Prostate gland (tissue), 2 donors: ENCODE measurements around the gene ZNF273.

Source experiments
- POLR2AphosphoS5 ChIP-seq: sonication (generic); formaldehyde crosslinking; IDR thresholded peaks from one replicate; pipeline ENCODE4 v1.6.1; 2017; ENCODE audit warnings: antibody characterized with exemption
- TF ChIP-seq, protein P1 (sequence below), 4 experiments: fragments of 200-600 bp in 2 of 4; fragments of 450-650 bp in 2 of 4; sonication (generic) in 2 of 4; IDR thresholded peaks; 1 replicate in 3 of 4; 2 replicates in 1 of 4; pipeline ENCODE4 v1.5.1; 2016 to 2019; ENCODE audit warnings: antibody characterized with exemption in 4 of 4, mild to moderate bottlenecking in 2 of 4, moderate library complexity in 2 of 4

DNA sequence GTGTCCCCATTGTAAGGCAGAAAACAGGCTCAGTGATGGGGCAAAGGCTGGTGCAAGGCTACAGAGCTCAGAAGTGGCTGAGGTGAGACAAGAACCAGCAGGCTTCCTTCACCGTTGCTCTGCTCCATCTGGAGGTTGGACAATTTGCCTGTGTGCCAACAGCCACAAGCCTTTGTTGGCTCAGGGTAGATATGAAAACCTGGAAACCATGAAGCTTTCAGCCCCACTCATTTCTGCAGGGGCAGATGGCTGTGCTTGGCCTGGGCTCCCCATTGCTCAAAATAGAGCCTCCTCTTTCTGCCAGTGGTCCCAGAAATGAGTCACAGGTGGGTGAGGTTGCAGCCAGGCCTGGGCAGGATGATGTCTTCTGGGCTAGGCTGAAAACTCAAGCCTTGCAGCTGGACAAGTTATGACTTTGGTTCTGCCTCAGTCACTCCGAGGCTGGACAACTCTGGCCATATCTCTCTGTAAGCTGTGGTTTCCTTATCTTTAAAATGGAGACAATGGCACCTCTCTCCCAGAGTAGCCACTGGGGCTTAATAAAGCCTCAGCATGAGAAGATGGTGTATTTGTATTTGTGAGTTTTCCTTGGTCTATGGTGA, 12.2 kb upstream of the ZNF273 start:
- TF ChIP-seq, protein P1, sequence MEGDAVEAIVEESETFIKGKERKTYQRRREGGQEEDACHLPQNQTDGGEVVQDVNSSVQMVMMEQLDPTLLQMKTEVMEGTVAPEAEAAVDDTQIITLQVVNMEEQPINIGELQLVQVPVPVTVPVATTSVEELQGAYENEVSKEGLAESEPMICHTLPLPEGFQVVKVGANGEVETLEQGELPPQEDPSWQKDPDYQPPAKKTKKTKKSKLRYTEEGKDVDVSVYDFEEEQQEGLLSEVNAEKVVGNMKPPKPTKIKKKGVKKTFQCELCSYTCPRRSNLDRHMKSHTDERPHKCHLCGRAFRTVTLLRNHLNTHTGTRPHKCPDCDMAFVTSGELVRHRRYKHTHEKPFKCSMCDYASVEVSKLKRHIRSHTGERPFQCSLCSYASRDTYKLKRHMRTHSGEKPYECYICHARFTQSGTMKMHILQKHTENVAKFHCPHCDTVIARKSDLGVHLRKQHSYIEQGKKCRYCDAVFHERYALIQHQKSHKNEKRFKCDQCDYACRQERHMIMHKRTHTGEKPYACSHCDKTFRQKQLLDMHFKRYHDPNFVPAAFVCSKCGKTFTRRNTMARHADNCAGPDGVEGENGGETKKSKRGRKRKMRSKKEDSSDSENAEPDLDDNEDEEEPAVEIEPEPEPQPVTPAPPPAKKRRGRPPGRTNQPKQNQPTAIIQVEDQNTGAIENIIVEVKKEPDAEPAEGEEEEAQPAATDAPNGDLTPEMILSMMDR (IDR thresholded peaks at IDR 0.05) = no peak
- no peak for TF ChIP-seq POLR2AphosphoS5
